H9 (cell line): ENCODE data around the gene GRIK4. TPM values are rescaled to one million over a fixed set of nuclear protein-coding genes. Genes with fewer than 3 reads are reported as not detected.

Experiments
- DNase-seq: peaks from one replicate; pipeline ENCODE4 v3.0.0-alpha.2; 2017
- H2AFZ ChIP-seq: one replicate; pipeline ENCODE4 v1.6.1; 2013; ENCODE audit warnings: mild to moderate bottlenecking, low read length, control low read depth, moderate library complexity
- H2AK5ac ChIP-seq: 2 replicates; pipeline ENCODE4 v1.6.1; 2013; ENCODE audit warnings: low read length, control low read depth, mixed read lengths; ENCODE audit not compliant: insufficient read length
- H2BK120ac ChIP-seq: one replicate; pipeline ENCODE4 v1.6.1; 2013; ENCODE audit warnings: low read depth, mild to moderate bottlenecking, low read length, control low read depth, inconsistent platforms; ENCODE audit not compliant: poor library complexity, severe bottlenecking
- H2BK12ac ChIP-seq: 2 replicates; pipeline ENCODE4 v1.6.1; 2013; ENCODE audit warnings: low read length, control low read depth, mixed read lengths, low read depth; ENCODE audit not compliant: insufficient read length
- H2BK15ac ChIP-seq: 2 replicates; pipeline ENCODE4 v1.6.1; 2013; ENCODE audit warnings: low read depth, low read length, control low read depth
- H2BK20ac ChIP-seq: one replicate; pipeline ENCODE4 v1.6.1; 2013; ENCODE audit warnings: low read depth, mild to moderate bottlenecking, low read length, control low read depth, inconsistent platforms; ENCODE audit not compliant: poor library complexity, severe bottlenecking
- H2BK5ac ChIP-seq: 2 replicates; pipeline ENCODE4 v1.6.1; 2013; ENCODE audit warnings: low read length, control low read depth, mixed read lengths; ENCODE audit not compliant: insufficient read length
- H3K14ac ChIP-seq: 2 replicates; pipeline ENCODE4 v1.6.1; 2013; ENCODE audit warnings: low read length, control low read depth; ENCODE audit not compliant: insufficient read depth
- H3K18ac ChIP-seq: 2 replicates; pipeline ENCODE4 v1.6.1; 2013; ENCODE audit warnings: low read depth, mild to moderate bottlenecking, mixed read lengths, low read length, control low read depth; ENCODE audit not compliant: insufficient read length
- H3K23ac ChIP-seq: 2 replicates; pipeline ENCODE4 v1.6.1; 2013; ENCODE audit warnings: low read length, control low read depth, mixed read lengths, low read depth; ENCODE audit not compliant: insufficient read length
- H3K23me2 ChIP-seq: 2 replicates; pipeline ENCODE4 v1.6.1; 2013; ENCODE audit warnings: low read depth, mild to moderate bottlenecking, mixed read lengths, low read length, control low read depth; ENCODE audit not compliant: insufficient read length, poor library complexity, severe bottlenecking
- H3K27ac ChIP-seq: 2 replicates; pipeline ENCODE4 v1.5.1; 2013; ENCODE audit warnings: low read length, control low read depth, mixed read lengths, low read depth; ENCODE audit not compliant: insufficient read length
- H3K27me3 ChIP-seq: 2 replicates; pipeline ENCODE4 v1.6.1; 2013; ENCODE audit warnings: low read length, control low read depth, inconsistent platforms; ENCODE audit not compliant: insufficient read depth
- H3K4ac ChIP-seq: 2 replicates; pipeline ENCODE4 v1.6.1; 2013; ENCODE audit warnings: low read depth, mild to moderate bottlenecking, control low read depth, inconsistent platforms, low read length, moderate library complexity
- H3K4me1 ChIP-seq: 2 replicates; pipeline ENCODE4 v1.6.1; 2013; ENCODE audit warnings: low read length, control low read depth, inconsistent platforms; ENCODE audit not compliant: insufficient read depth
- H3K4me2 ChIP-seq: 2 replicates; pipeline ENCODE4 v1.6.1; 2013; ENCODE audit warnings: low read length, control low read depth, mixed read lengths; ENCODE audit not compliant: insufficient read length, insufficient read depth
- H3K56ac ChIP-seq: 2 replicates; pipeline ENCODE4 v1.6.1; 2013; ENCODE audit warnings: low read depth, mild to moderate bottlenecking, mixed read lengths, low read length, control low read depth; ENCODE audit not compliant: insufficient read length
- H3K79me1 ChIP-seq: 2 replicates; pipeline ENCODE4 v1.6.1; 2013; ENCODE audit warnings: low read depth, mild to moderate bottlenecking, moderate library complexity, low read length, control low read depth, inconsistent platforms; ENCODE audit not compliant: insufficient read depth, poor library complexity, severe bottlenecking
- H3K79me2 ChIP-seq: 2 replicates; pipeline ENCODE4 v1.6.1; 2013; ENCODE audit warnings: low read length, control low read depth, inconsistent platforms; ENCODE audit not compliant: insufficient read depth
- H3K9ac ChIP-seq: 2 replicates; pipeline ENCODE4 v1.6.1; 2013; ENCODE audit warnings: low read length, control low read depth, mixed read lengths; ENCODE audit not compliant: insufficient read length; ENCODE audit errors: extremely low read depth
- H3K9me3 ChIP-seq: one replicate; pipeline ENCODE4 v1.6.1; 2013; ENCODE audit warnings: low read depth, low read length, inconsistent platforms; ENCODE audit not compliant: control insufficient read depth
- H3T11ph ChIP-seq: one replicate; pipeline ENCODE4 v1.6.1; 2013; ENCODE audit warnings: mild to moderate bottlenecking, low read length, control low read depth, inconsistent platforms
- H4K20me1 ChIP-seq: one replicate; pipeline ENCODE4 v1.6.1; 2013; ENCODE audit not compliant: control insufficient read depth, insufficient read length, insufficient read depth
- H4K5ac ChIP-seq: 2 replicates; pipeline ENCODE4 v1.6.1; 2013; ENCODE audit warnings: low read depth, mild to moderate bottlenecking, mixed read lengths, low read length, control low read depth; ENCODE audit not compliant: insufficient read length
- H4K8ac ChIP-seq: replicated peaks from 2 replicates; pipeline ENCODE4 v1.6.1; 2013; ENCODE audit warnings: low read length, control low read depth, mixed read lengths, low read depth; ENCODE audit not compliant: insufficient read length
- H4K91ac ChIP-seq: 2 replicates; pipeline ENCODE4 v1.6.1; 2013; ENCODE audit warnings: low read depth, mild to moderate bottlenecking, moderate library complexity, mixed read lengths, low read length, control low read depth; ENCODE audit not compliant: insufficient read length
- H3K27ac Mint-ChIP-seq, 3 experiments: 2 replicates in 2 of 3; 3 replicates in 1 of 3; pipeline ENCODE4 v1.8.0; 2020 to 2021; ENCODE audit warnings: mixed read lengths in 3 of 3, mild to moderate bottlenecking in 1 of 3, moderate library complexity in 1 of 3
- H3K27me3 Mint-ChIP-seq: 2 replicates; pipeline ENCODE4 v1.8.0; 2021; ENCODE audit warnings: low read depth, mild to moderate bottlenecking, moderate library complexity, mixed read lengths
- H3K36me3 Mint-ChIP-seq, 3 experiments: 2 replicates in 2 of 3; 3 replicates in 1 of 3; pipeline ENCODE4 v1.8.0; 2020 to 2021; ENCODE audit warnings: low read depth in 3 of 3, mixed read lengths in 3 of 3; ENCODE audit not compliant: insufficient read depth in 1 of 3
- H3K4me1 Mint-ChIP-seq, 2 experiments: 2 replicates each; pipeline ENCODE4 v1.8.0; 2020; ENCODE audit warnings: mixed read lengths in 2 of 2
- H3K4me3 Mint-ChIP-seq, 2 experiments: 2 replicates in 1 of 2; 3 replicates in 1 of 2; pipeline ENCODE4 v1.8.0; 2020 to 2021; ENCODE audit warnings: mild to moderate bottlenecking in 2 of 2, mixed read lengths in 2 of 2, moderate library complexity in 1 of 2
- H3K9me3 Mint-ChIP-seq, 2 experiments: 2 replicates in 1 of 2; 3 replicates in 1 of 2; pipeline ENCODE4 v1.8.0; 2020; ENCODE audit warnings: mild to moderate bottlenecking in 2 of 2, mixed read lengths in 2 of 2, moderate library complexity in 1 of 2
- WGBS: extraction: QIAGEN DNeasy Blood & Tissue Kit; methylation state at CpG from one replicate; pipeline ENCODE4 v1.1.7; 2013; ENCODE audit warnings: missing lambda C conversion rate, low lambda C conversion rate, mixed read lengths; ENCODE audit not compliant: insufficient read length; ENCODE audit errors: extremely low coverage; 5-methylcytosine and 5-hydroxymethylcytosine counted together
- total RNA-seq: library from RNA; stranded (reverse); gene quantifications from 2 replicates; pipeline ENCODE4 v1.2.1, GENCODE V29; 2021
- TF ChIP-seq, protein P1 (sequence below): fragments of 200-600 bp; sonication (generic); conservative IDR thresholded peaks from 3 replicates; pipeline ENCODE4 v1.8.0; 2021; ENCODE audit warnings: antibody characterized with exemption, mild to moderate bottlenecking

The GRIK4 gene
- total RNA-seq, 1 experiment from 2014 or later = 2.3 TPM

DNA sequence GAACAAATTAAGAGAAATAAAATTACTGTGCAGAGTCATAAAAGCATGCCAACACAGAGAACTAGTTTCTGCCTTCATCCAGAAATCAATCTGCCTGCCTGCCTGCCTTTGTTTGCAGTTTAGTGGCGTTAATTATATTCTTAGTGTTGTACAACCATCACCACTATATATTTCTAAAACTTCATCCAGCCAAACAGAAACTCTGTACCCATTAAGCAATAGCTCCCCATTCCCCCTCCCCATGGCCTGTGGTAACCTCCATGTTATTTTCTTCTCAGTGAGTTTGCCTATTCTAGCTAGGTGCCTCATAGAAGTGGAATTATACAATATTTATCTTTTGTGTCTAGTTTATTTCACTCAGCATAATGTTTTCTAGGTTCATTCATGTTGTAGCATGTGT, 329.1 kb downstream of the GRIK4 start:
- Histone ChIP-seq H3K23ac (no peak overlapping the region), H3K9ac (no peak overlapping the region), H3K27ac (no peak overlapping the region), H3K56ac (no peak overlapping the region), H3K18ac (no peak overlapping the region), H3K27me3 (no peaks in the 10 kb centered on the region), H3K9me3 (no peaks in the 10 kb centered on the region), H4K5ac (no peak overlapping the region), H3K79me1 (no peaks in the 10 kb centered on the region), H4K20me1 (no peaks in the 10 kb centered on the region), H2BK20ac (no peak overlapping the region), H2AK5ac (no peak overlapping the region), H3K14ac (no peak overlapping the region), H3T11ph (no peak overlapping the region), H4K8ac (no peak overlapping the region), H2BK15ac (no peak overlapping the region), H2AFZ (no peak overlapping the region), H3K4ac (no peak overlapping the region), H2BK12ac (no peak overlapping the region), H4K91ac (no peak overlapping the region), H3K23me2 (no peaks in the 10 kb centered on the region), H2BK5ac (no peak overlapping the region), H2BK120ac (no peak overlapping the region), H3K4me1 (no peaks in the 10 kb centered on the region), H3K4me2 (no peak overlapping the region), H3K79me2 (no peaks in the 10 kb centered on the region)
- TF ChIP-seq, protein P1, sequence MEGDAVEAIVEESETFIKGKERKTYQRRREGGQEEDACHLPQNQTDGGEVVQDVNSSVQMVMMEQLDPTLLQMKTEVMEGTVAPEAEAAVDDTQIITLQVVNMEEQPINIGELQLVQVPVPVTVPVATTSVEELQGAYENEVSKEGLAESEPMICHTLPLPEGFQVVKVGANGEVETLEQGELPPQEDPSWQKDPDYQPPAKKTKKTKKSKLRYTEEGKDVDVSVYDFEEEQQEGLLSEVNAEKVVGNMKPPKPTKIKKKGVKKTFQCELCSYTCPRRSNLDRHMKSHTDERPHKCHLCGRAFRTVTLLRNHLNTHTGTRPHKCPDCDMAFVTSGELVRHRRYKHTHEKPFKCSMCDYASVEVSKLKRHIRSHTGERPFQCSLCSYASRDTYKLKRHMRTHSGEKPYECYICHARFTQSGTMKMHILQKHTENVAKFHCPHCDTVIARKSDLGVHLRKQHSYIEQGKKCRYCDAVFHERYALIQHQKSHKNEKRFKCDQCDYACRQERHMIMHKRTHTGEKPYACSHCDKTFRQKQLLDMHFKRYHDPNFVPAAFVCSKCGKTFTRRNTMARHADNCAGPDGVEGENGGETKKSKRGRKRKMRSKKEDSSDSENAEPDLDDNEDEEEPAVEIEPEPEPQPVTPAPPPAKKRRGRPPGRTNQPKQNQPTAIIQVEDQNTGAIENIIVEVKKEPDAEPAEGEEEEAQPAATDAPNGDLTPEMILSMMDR = no peak
- Mint-ChIP-seq H3K36me3 (no peaks in the 10 kb centered on the region), H3K27ac (no peak overlapping the region), H3K4me3 (no peak overlapping the region), H3K9me3 (no peaks in the 10 kb centered on the region), H3K4me1 (peaks cover under 1 to 6% of the 10 kb centered on the region in 2 experiments; a peak in 3 of 4 replicates), H3K27me3 (peaks cover 3% of the 10 kb centered on the region)
- WGBS = no CpG with 5 or more reads among the region's 1 CpG
- no peak for DNase-seq
